Body of pancreas (tissue), 4 donors: Measurements from ENCODE around the gene RXFP4.

Experiments used
- CTCF ChIP-seq, 7 experiments: fragments of 450-650 bp in 4 of 7; fragments of 200-600 bp in 3 of 7; sonication (generic) in 3 of 7; IDR thresholded peaks; one replicate each; pipeline ENCODE4 v1.5.1; 2016 to 2019; ENCODE audit warnings: antibody characterized with exemption in 7 of 7
- POLR2A ChIP-seq, 3 donors: fragments of 450-650 bp; IDR thresholded peaks; one replicate each; pipeline ENCODE4 v1.6.1; 2016; ENCODE audit warnings: antibody characterized with exemption in 3 of 3, mild to moderate bottlenecking in 2 of 3

DNA sequence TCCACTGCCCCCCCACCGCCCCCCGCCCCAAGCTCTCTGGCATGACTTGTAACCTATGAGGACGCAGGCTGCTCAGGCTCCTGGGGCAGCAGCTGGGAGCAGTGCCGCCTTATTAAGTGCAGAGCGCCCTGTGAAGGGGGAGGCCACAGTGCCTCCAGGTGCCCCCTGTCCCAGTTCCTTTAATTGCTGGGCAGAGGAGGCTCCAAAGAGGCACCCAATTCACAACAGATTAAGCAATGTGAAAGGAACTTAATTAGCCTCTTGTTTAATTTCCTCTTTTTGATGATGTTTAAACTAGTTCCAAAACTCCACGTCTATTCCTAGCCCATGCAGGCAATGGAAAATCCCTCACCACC is 3.0 kb downstream of the RXFP4 start:
- TF ChIP-seq CTCF (IDR thresholded peaks at IDR 0.05): no peak
- TF ChIP-seq POLR2A (IDR thresholded peaks at IDR 0.05): no peak
